ENCODE measurements around the gene DOK5. TPM values are rescaled to one million over a fixed set of nuclear protein-coding genes. Genes with fewer than 3 reads are reported as not detected.

DOK5 gene
- not detected in 2 replicates for total RNA-seq

GRCh38 chr20:54475334-54476168 is at the start of gene DOK5:
DOK5 (plus strand) TSS chr20:54475593; CDS start chr20:54475947, 354 bp downstream.

